ENCODE measurements around the gene SIGLEC1.

DNA sequence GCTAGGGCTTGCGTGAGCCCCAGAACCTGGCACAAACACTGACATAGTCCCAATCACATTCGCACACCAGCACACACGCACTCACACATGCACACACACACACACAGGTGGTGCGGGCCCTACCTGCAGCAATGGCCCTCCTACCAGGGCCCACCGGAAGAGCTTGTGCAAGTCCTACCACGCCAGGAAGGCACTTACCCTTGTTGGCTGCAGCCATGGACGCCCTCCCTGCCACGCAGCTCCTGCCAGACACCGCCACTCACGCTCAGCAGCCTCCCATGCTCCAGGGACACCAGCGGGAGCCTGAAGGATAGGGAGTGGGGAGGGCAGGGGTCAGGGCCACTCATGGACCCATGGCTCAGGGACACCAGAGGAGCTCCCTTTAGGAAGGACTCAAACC is 47.5 kb upstream of the SIGLEC1 start:
- TF ChIP-seq EZH2 (IDR thresholded peaks at IDR 0.05) (no peak), POLR2AphosphoS5 (IDR thresholded peaks at IDR 0.05; ENCODE audit: borderline replicate concordance, low read depth, low read length) (no peak), FOXP2 (optimal IDR thresholded peaks at IDR 0.05; ENCODE audit: control extremely low read depth, extremely low read length, insufficient read depth) (no peak)

All from SK-N-MC (cell line).